HG02943 (cell line): ENCODE results near the gene PSD4.

Experiments used
- ATAC-seq: cut with Tn5 transposase; IDR thresholded peaks from one replicate; pipeline ENCODE4 v1.9.1; 2021; ENCODE audit warnings: mild to moderate bottlenecking, low read depth, moderate library complexity; ENCODE audit not compliant: unreplicated experiment

Gene PSD4

GRCh38 chr2:113203217-113203530 is 29.4 kb downstream of the PSD4 start:
- ATAC-seq: no peak

GRCh38 chr2:113203901-113204519 is 30.2 kb downstream of the PSD4 start:
- peak; percentile 72 for ATAC-seq

GRCh38 chr2:113206251-113206650 is 32.5 kb downstream of the PSD4 start:
- ATAC-seq: no peak

- ATAC-seq: no peak
Observed at GRCh38 chr2:113207021-113207420, 33.2 kb downstream of the PSD4 start.

GRCh38 chr2:113208396-113208795 is 34.6 kb downstream of the PSD4 start:
- no peak for ATAC-seq

GRCh38 chr2:113209011-113209645 is 35.4 kb downstream of the PSD4 start:
- no peak for ATAC-seq

GRCh38 chr2:113209646-113210171 is 35.9 kb downstream of the PSD4 start:
- no peak for ATAC-seq

- ATAC-seq: no peak
Observed at GRCh38 chr2:113211226-113212105, 37.7 kb downstream of the PSD4 start.

GRCh38 chr2:113212245-113213060 is 38.7 kb downstream of the PSD4 start:
- no peak for ATAC-seq

- no peak for ATAC-seq
Observed at GRCh38 chr2:113213061-113213930, 39.5 kb downstream of the PSD4 start.

- no peak for ATAC-seq
Observed at GRCh38 chr2:113214141-113214540, 40.4 kb downstream of the PSD4 start.

- no peak for ATAC-seq
Observed at GRCh38 chr2:113215056-113215455, 41.3 kb downstream of the PSD4 start.

- no peak for ATAC-seq
Observed at GRCh38 chr2:113216321-113216720, 42.5 kb downstream of the PSD4 start.

GRCh38 chr2:113216891-113217454 is 43.2 kb downstream of the PSD4 start:
- ATAC-seq: no peak

- no peak for ATAC-seq
Observed at GRCh38 chr2:113217455-113218282, 43.9 kb downstream of the PSD4 start.

- ATAC-seq: no peak
Observed at GRCh38 chr2:113218283-113219091, 44.7 kb downstream of the PSD4 start.

- no peak for ATAC-seq
Observed at GRCh38 chr2:113219092-113219441, 45.3 kb downstream of the PSD4 start.

GRCh38 chr2:113219525-113219888 is 45.7 kb downstream of the PSD4 start:
- ATAC-seq: no peak
